GM12891 (cell line): Measurements from ENCODE around the gene KANSL1.
"Not testable (repeated sequence)": the region's sequence is repeated elsewhere in the genome, so short reads cannot be mapped to it uniquely, and the experiment has no call there.

Source experiments
- POLR2A ChIP-seq: IDR thresholded peaks from 2 replicates; pipeline ENCODE4 v1.6.1; 2011; ENCODE audit warnings: low read depth, low read length, control low read depth
- POLR2AphosphoS5 ChIP-seq: IDR thresholded peaks from 2 replicates; pipeline ENCODE4 v1.6.1; 2011; ENCODE audit warnings: low read depth, low read length, control low read depth

DNA sequence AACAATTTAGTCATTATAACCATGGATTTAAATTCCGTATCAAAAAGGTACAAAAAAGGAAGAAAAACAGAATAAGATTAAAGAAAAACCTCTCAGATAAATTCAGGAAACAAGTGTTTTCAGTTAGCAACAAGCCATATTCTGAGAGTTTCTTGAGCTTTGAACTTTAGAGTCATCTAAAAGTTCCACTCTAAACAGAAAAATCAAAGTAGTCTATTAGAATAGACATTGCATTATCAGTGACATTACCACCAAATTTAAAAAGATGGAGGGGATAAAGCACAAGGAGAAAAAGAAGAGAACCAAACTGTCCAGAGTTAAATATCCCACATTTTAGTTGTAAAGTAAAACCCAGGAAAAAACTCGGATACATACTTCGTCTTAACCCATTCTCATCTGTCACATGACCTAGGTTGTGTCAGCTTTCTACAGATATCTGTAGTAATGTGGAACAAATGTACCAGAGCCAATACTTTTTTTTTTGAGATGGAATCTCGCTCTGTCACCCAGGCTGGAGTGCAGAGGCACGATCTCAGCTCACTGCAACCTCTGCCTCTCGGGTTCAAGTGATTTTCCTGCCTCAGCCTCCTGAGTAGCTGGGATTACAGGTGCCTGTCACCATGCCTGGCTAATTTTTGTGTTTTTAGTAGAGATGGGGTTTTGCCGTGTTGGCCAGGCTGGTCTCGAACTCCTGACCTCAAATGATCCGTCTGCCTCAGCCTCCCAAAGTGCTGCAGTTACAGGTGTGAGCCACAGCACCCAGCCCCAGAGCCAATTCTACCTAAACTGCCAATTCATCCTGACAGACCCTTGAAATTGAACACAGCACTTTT, 91.2 kb downstream of the KANSL1 start:
- TF ChIP-seq POLR2A, POLR2AphosphoS5: not testable (repeated sequence)
